ENCODE data around the gene IBTK.

- TF ChIP-seq CTCF (IDR thresholded peaks at IDR 0.05; ENCODE audit: low read depth, low read length, missing input control) (no peak), RAD21 (IDR thresholded peaks at IDR 0.05) (no peak), GABPA (IDR thresholded peaks at IDR 0.05 in 1 of 2, conservative IDR thresholded peaks at IDR 0.05 in 1 of 2) (no peak), EGR1 (IDR thresholded peaks at IDR 0.05; ENCODE audit: low read depth in 2 of 2) (no peak), SP1 (IDR thresholded peaks at IDR 0.05) (no peak), HNF4A (conservative IDR thresholded peaks at IDR 0.05) (no peak), MAX (IDR thresholded peaks at IDR 0.05) (no peak), TAF1 (conservative IDR thresholded peaks at IDR 0.05) (no peak), NR2F2 (IDR thresholded peaks at IDR 0.05) (no peak), JUND (IDR thresholded peaks at IDR 0.05) (no peak), REST (IDR thresholded peaks at IDR 0.05) (no peak), YY1 (IDR thresholded peaks at IDR 0.05) (no peak)
- TF ChIP-seq, protein P1, sequence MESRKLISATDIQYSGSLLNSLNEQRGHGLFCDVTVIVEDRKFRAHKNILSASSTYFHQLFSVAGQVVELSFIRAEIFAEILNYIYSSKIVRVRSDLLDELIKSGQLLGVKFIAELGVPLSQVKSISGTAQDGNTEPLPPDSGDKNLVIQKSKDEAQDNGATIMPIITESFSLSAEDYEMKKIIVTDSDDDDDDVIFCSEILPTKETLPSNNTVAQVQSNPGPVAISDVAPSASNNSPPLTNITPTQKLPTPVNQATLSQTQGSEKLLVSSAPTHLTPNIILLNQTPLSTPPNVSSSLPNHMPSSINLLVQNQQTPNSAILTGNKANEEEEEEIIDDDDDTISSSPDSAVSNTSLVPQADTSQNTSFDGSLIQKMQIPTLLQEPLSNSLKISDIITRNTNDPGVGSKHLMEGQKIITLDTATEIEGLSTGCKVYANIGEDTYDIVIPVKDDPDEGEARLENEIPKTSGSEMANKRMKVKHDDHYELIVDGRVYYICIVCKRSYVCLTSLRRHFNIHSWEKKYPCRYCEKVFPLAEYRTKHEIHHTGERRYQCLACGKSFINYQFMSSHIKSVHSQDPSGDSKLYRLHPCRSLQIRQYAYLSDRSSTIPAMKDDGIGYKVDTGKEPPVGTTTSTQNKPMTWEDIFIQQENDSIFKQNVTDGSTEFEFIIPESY (IDR thresholded peaks at IDR 0.05), result no peak
- TF ChIP-seq, protein P2, sequence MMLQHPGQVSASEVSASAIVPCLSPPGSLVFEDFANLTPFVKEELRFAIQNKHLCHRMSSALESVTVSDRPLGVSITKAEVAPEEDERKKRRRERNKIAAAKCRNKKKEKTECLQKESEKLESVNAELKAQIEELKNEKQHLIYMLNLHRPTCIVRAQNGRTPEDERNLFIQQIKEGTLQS (IDR thresholded peaks at IDR 0.05), result no peak
Observed at GRCh38 chr6:82275686-82276085, 28.1 kb upstream of the IBTK start.

All from liver (tissue), 3 donors.